HG03432 (cell line): ENCODE results near the gene SUZ12.
"Not testable (repeated sequence)": the region's sequence is repeated elsewhere in the genome, so short reads cannot be mapped to it uniquely, and the experiment has no call there.

Experiments used
- ATAC-seq: cut with Tn5 transposase; IDR thresholded peaks from one replicate; pipeline ENCODE4 v1.9.1; 2021; ENCODE audit warnings: mild to moderate bottlenecking, moderate library complexity; ENCODE audit not compliant: unreplicated experiment

SUZ12 gene

GRCh38 chr17:31936615-31937609 is at the start of gene SUZ12:
SUZ12 (plus strand) TSS chr17:31937007; CDS start chr17:31937247, 240 bp downstream.
- ATAC-seq: peak; percentile 95

- no peak for ATAC-seq
These were observed 48.7 kb upstream of the SUZ12 start for GRCh38 chr17:31888124-31888523.

- no peak for ATAC-seq
These were observed 35.9 kb upstream of the SUZ12 start for GRCh38 chr17:31900877-31901276.

GRCh38 chr17:31902693-31903092 is 34.1 kb upstream of the SUZ12 start:
- no peak for ATAC-seq

GRCh38 chr17:31903401-31903800 is 33.4 kb upstream of the SUZ12 start:
- ATAC-seq: no peak

GRCh38 chr17:31907342-31907962 is 29.4 kb upstream of the SUZ12 start:
- no peak for ATAC-seq

- ATAC-seq: no peak
These were observed 28.4 kb upstream of the SUZ12 start for GRCh38 chr17:31908386-31908785.

- not testable (repeated sequence) for ATAC-seq
These were observed 24.1 kb upstream of the SUZ12 start for GRCh38 chr17:31912705-31913104.

GRCh38 chr17:31915456-31916100 is 21.2 kb upstream of the SUZ12 start:
- ATAC-seq: no peak

GRCh38 chr17:31916491-31917064 is 20.2 kb upstream of the SUZ12 start:
- no peak for ATAC-seq

GRCh38 chr17:31917065-31917529 is 19.7 kb upstream of the SUZ12 start:
- ATAC-seq: no peak

- not testable (repeated sequence) for ATAC-seq
These were observed 19.1 kb upstream of the SUZ12 start for GRCh38 chr17:31917721-31918120.

GRCh38 chr17:31918701-31919128 is 18.1 kb upstream of the SUZ12 start:
- ATAC-seq: no peak

GRCh38 chr17:31919802-31920525 is 16.8 kb upstream of the SUZ12 start:
- no peak for ATAC-seq

GRCh38 chr17:31926100-31926729 is 10.6 kb upstream of the SUZ12 start:
- ATAC-seq: no peak

GRCh38 chr17:31931756-31932155 is 5.1 kb upstream of the SUZ12 start:
- no peak for ATAC-seq

GRCh38 chr17:31935512-31935911 is 1.3 kb upstream of the SUZ12 start:
- ATAC-seq: no peak

GRCh38 chr17:31937926-31938641 is 1.3 kb downstream of the SUZ12 start:
- not testable (repeated sequence) for ATAC-seq

GRCh38 chr17:31941916-31942315 is 5.1 kb downstream of the SUZ12 start:
- ATAC-seq: not testable (repeated sequence)
